GM23338 (cell line): Measurements from ENCODE around the gene GRIK5. TPM values are rescaled to one million over a fixed set of nuclear protein-coding genes. Genes with fewer than 3 reads are reported as not detected.
"Not testable (repeated sequence)": the region's sequence is repeated elsewhere in the genome, so short reads cannot be mapped to it uniquely, and the experiment has no call there.

Source experiments
- ATAC-seq: fragments of 200-7000 bp; cut with Tn5 transposase; 3 replicates; pipeline ENCODE4 v1.9.1; 2020
- DNase-seq: peaks from one replicate; pipeline ENCODE4 v3.0.0-alpha.2; 2015; ENCODE audit warnings: low spot score
- H2AFZ ChIP-seq: fragments of 200-600 bp; sonication (generic); 2 replicates; pipeline ENCODE4 v1.8.0; 2016; ENCODE audit warnings: antibody characterized with exemption, mild to moderate bottlenecking, moderate library complexity
- H3F3A ChIP-seq: fragments of 200-600 bp; sonication (generic); replicated peaks from 2 replicates; pipeline ENCODE4 v1.8.0; 2017; ENCODE audit warnings: antibody characterized with exemption, mixed run types, low read depth
- H3K27ac ChIP-seq: fragments of 200-600 bp; sonication (generic); 2 replicates; pipeline ENCODE4 v1.6.1; 2016; ENCODE audit warnings: low read depth
- H3K27me3 ChIP-seq: fragments of 200-600 bp; sonication (generic); 2 replicates; pipeline ENCODE4 v1.8.0; 2016; ENCODE audit warnings: mild to moderate bottlenecking, mixed run types, moderate library complexity; ENCODE audit not compliant: insufficient read depth
- H3K36me3 ChIP-seq: fragments of 200-600 bp; sonication (generic); 2 replicates; pipeline ENCODE4 v1.8.0; 2016; ENCODE audit warnings: mild to moderate bottlenecking; ENCODE audit not compliant: insufficient read depth
- H3K4me1 ChIP-seq: fragments of 200-600 bp; sonication (generic); 2 replicates; pipeline ENCODE4 v1.8.0; 2016; ENCODE audit warnings: mild to moderate bottlenecking, moderate library complexity; ENCODE audit not compliant: insufficient read depth
- H3K4me2 ChIP-seq: fragments of 200-600 bp; sonication (generic); 2 replicates; pipeline ENCODE4 v1.7.1; 2017; ENCODE audit warnings: mixed run types
- H3K4me3 ChIP-seq: fragments of 200-600 bp; sonication (generic); 2 replicates; pipeline ENCODE4 v1.6.1; 2016; ENCODE audit warnings: mixed run types
- H3K79me2 ChIP-seq: fragments of 200-600 bp; sonication (generic); replicated peaks from 2 replicates; pipeline ENCODE4 v1.8.0; 2017; ENCODE audit warnings: mild to moderate bottlenecking; ENCODE audit not compliant: insufficient read depth
- H3K9me2 ChIP-seq: fragments of 200-600 bp; sonication (generic); 2 replicates; pipeline ENCODE4 v1.8.0; 2017; ENCODE audit not compliant: insufficient read depth
- H4K20me1 ChIP-seq: fragments of 200-600 bp; sonication (generic); replicated peaks from 2 replicates; pipeline ENCODE4 v1.8.0; 2017; ENCODE audit warnings: mild to moderate bottlenecking; ENCODE audit not compliant: insufficient read depth
- H3K27ac Mint-ChIP-seq: 2 replicates; pipeline ENCODE4 v1.8.0; 2020; ENCODE audit warnings: inconsistent platforms, mild to moderate bottlenecking, moderate library complexity, mixed read lengths
- H3K27me3 Mint-ChIP-seq: 3 replicates; pipeline ENCODE4 v1.8.0; 2022; ENCODE audit warnings: low read depth, mild to moderate bottlenecking, moderate library complexity, mixed read lengths, inconsistent platforms; ENCODE audit not compliant: insufficient read depth, poor library complexity
- H3K36me3 Mint-ChIP-seq: 3 replicates; pipeline ENCODE4 v1.8.0; 2021; ENCODE audit warnings: low read depth, mild to moderate bottlenecking, inconsistent platforms, moderate library complexity, mixed read lengths
- H3K4me1 Mint-ChIP-seq: 3 replicates; pipeline ENCODE4 v1.8.0; 2020; ENCODE audit warnings: mild to moderate bottlenecking, inconsistent platforms, mixed read lengths
- H3K4me3 Mint-ChIP-seq: 3 replicates; pipeline ENCODE4 v1.8.0; 2021; ENCODE audit warnings: moderate library complexity, mild to moderate bottlenecking, inconsistent platforms, mixed read lengths
- H3K9me3 Mint-ChIP-seq: 3 replicates; pipeline ENCODE4 v1.8.0; 2020; ENCODE audit warnings: moderate library complexity, mild to moderate bottlenecking, inconsistent platforms, mixed read lengths
- CREB1 ChIP-seq: fragments of 250-450 bp; sonication (Bioruptor Pico); IDR thresholded peaks from 2 replicates; pipeline ENCODE4 v1.5.0; 2020; ENCODE audit warnings: low read depth, mild to moderate bottlenecking, moderate library complexity
- EZH2 ChIP-seq: fragments of 200-600 bp; sonication (generic); IDR thresholded peaks from one replicate; pipeline ENCODE4 v1.8.0; 2017; ENCODE audit warnings: antibody characterized with exemption, mild to moderate bottlenecking, low read depth; ENCODE audit not compliant: unreplicated experiment
- JUNB ChIP-seq: IDR thresholded peaks from one replicate; pipeline ENCODE4 v1.6.1; 2016; ENCODE audit warnings: antibody characterized with exemption; ENCODE audit not compliant: unreplicated experiment
- NANOG ChIP-seq: IDR thresholded peaks from 2 replicates; pipeline ENCODE4 v1.6.1; 2016; ENCODE audit warnings: antibody characterized with exemption, borderline replicate concordance
- STAT1 ChIP-seq: IDR thresholded peaks from one replicate; pipeline ENCODE4 v1.6.1; 2016; ENCODE audit warnings: antibody characterized with exemption; ENCODE audit not compliant: unreplicated experiment
- ZNF114 ChIP-seq: fragments of 250-450 bp; sonication (Bioruptor Pico); IDR thresholded peaks from 2 replicates; pipeline ENCODE4 v1.5.0; 2020; ENCODE audit warnings: mild to moderate bottlenecking, moderate library complexity
- polyA plus RNA-seq: library from polyadenylated mRNA; unstranded; fragments of >200 nt; fragmentation: Nextera tagmentation; extraction: Ambion mirVana; gene quantifications from 2 replicates; pipeline ENCODE4 v1.2.1, GENCODE V29; 2016
- total RNA-seq: library from RNA; depleted of rRNA; stranded (reverse); fragments of >200 nt; shearing (Covaris generic); gene quantifications from 2 replicates; pipeline ENCODE4 v1.2.3, GENCODE V29; 2014
- TF ChIP-seq, protein P1 (sequence below): IDR thresholded peaks from 2 replicates; pipeline ENCODE4 v1.6.1; 2016; ENCODE audit warnings: antibody characterized with exemption
- TF ChIP-seq, protein P2 (sequence below), 2 experiments: fragments of 200-600 bp in 1 of 2; sonication (generic) in 1 of 2; conservative IDR thresholded peaks; 2 replicates each; pipeline versions ENCODE4 v1.5.1 to v1.6.1; 2016 to 2017; ENCODE audit warnings: antibody characterized with exemption in 2 of 2, low read depth in 2 of 2, mild to moderate bottlenecking in 2 of 2, moderate library complexity in 1 of 2
- TF ChIP-seq, protein P3 (sequence below): fragments of 250-450 bp; sonication (Bioruptor Pico); IDR thresholded peaks from 2 replicates; pipeline ENCODE4 v1.5.0; 2020; ENCODE audit warnings: mild to moderate bottlenecking, moderate library complexity

GRIK5 gene
- total and polyA plus RNA-seq, 2 experiments from 2014 or later: 5.1 to 42.5 TPM

DNA sequence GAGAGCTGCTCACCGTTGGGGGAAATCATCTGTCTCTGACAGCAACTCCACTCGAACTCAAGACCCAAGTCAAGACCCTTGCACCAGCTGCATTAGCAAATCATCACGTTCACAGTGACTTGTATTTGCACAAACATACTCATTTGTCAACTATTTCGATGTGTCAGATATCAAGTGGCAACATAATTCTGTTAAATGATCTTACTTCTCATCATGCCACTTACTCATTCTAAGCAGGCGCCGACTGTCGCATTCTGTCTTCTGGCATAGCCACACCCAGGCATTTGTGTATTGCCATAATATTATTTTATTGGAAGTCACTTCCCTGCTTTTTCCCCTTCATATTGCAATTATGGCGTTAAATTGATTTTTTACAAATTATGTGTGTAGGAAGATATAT lies 53.0 kb downstream of the GRIK5 start:
- Mint-ChIP-seq H3K27me3 (no peaks in the 10 kb centered on the region), H3K9me3 (no peaks in the 10 kb centered on the region), H3K36me3 (peaks cover 41% of the 10 kb centered on the region), H3K4me1 (no peaks in the 10 kb centered on the region), H3K4me3 (no peak overlapping the region), H3K27ac (no peak overlapping the region)
- Histone ChIP-seq H3K27ac (no peak overlapping the region), H3K4me1 (no peaks in the 10 kb centered on the region), H3K36me3 (no peaks in the 10 kb centered on the region), H2AFZ (no peak overlapping the region), H3K79me2 (no peaks in the 10 kb centered on the region), H3F3A (no peaks in the 10 kb centered on the region), H3K4me2 (no peak overlapping the region), H3K4me3 (no peak overlapping the region), H3K9me2 (no peaks in the 10 kb centered on the region), H4K20me1 (no peaks in the 10 kb centered on the region; the same call in none of the 2 replicates), H3K27me3 (no peaks in the 10 kb centered on the region)
- DNase-seq (no peak), ATAC-seq (no peak)
- no peak for TF ChIP-seq NANOG
- TF ChIP-seq, protein P1, sequence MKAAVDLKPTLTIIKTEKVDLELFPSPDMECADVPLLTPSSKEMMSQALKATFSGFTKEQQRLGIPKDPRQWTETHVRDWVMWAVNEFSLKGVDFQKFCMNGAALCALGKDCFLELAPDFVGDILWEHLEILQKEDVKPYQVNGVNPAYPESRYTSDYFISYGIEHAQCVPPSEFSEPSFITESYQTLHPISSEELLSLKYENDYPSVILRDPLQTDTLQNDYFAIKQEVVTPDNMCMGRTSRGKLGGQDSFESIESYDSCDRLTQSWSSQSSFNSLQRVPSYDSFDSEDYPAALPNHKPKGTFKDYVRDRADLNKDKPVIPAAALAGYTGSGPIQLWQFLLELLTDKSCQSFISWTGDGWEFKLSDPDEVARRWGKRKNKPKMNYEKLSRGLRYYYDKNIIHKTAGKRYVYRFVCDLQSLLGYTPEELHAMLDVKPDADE: no peak
- TF ChIP-seq JUNB: no peak
- TF ChIP-seq ZNF114 (CRISPR knock-in tag): no peak
- no peak for TF ChIP-seq STAT1
- TF ChIP-seq, protein P2, sequence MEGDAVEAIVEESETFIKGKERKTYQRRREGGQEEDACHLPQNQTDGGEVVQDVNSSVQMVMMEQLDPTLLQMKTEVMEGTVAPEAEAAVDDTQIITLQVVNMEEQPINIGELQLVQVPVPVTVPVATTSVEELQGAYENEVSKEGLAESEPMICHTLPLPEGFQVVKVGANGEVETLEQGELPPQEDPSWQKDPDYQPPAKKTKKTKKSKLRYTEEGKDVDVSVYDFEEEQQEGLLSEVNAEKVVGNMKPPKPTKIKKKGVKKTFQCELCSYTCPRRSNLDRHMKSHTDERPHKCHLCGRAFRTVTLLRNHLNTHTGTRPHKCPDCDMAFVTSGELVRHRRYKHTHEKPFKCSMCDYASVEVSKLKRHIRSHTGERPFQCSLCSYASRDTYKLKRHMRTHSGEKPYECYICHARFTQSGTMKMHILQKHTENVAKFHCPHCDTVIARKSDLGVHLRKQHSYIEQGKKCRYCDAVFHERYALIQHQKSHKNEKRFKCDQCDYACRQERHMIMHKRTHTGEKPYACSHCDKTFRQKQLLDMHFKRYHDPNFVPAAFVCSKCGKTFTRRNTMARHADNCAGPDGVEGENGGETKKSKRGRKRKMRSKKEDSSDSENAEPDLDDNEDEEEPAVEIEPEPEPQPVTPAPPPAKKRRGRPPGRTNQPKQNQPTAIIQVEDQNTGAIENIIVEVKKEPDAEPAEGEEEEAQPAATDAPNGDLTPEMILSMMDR (conservative IDR thresholded peaks at IDR 0.05; ENCODE audit: low read depth in 2 of 2): no peak
- no peak for TF ChIP-seq EZH2
- TF ChIP-seq, protein P3, sequence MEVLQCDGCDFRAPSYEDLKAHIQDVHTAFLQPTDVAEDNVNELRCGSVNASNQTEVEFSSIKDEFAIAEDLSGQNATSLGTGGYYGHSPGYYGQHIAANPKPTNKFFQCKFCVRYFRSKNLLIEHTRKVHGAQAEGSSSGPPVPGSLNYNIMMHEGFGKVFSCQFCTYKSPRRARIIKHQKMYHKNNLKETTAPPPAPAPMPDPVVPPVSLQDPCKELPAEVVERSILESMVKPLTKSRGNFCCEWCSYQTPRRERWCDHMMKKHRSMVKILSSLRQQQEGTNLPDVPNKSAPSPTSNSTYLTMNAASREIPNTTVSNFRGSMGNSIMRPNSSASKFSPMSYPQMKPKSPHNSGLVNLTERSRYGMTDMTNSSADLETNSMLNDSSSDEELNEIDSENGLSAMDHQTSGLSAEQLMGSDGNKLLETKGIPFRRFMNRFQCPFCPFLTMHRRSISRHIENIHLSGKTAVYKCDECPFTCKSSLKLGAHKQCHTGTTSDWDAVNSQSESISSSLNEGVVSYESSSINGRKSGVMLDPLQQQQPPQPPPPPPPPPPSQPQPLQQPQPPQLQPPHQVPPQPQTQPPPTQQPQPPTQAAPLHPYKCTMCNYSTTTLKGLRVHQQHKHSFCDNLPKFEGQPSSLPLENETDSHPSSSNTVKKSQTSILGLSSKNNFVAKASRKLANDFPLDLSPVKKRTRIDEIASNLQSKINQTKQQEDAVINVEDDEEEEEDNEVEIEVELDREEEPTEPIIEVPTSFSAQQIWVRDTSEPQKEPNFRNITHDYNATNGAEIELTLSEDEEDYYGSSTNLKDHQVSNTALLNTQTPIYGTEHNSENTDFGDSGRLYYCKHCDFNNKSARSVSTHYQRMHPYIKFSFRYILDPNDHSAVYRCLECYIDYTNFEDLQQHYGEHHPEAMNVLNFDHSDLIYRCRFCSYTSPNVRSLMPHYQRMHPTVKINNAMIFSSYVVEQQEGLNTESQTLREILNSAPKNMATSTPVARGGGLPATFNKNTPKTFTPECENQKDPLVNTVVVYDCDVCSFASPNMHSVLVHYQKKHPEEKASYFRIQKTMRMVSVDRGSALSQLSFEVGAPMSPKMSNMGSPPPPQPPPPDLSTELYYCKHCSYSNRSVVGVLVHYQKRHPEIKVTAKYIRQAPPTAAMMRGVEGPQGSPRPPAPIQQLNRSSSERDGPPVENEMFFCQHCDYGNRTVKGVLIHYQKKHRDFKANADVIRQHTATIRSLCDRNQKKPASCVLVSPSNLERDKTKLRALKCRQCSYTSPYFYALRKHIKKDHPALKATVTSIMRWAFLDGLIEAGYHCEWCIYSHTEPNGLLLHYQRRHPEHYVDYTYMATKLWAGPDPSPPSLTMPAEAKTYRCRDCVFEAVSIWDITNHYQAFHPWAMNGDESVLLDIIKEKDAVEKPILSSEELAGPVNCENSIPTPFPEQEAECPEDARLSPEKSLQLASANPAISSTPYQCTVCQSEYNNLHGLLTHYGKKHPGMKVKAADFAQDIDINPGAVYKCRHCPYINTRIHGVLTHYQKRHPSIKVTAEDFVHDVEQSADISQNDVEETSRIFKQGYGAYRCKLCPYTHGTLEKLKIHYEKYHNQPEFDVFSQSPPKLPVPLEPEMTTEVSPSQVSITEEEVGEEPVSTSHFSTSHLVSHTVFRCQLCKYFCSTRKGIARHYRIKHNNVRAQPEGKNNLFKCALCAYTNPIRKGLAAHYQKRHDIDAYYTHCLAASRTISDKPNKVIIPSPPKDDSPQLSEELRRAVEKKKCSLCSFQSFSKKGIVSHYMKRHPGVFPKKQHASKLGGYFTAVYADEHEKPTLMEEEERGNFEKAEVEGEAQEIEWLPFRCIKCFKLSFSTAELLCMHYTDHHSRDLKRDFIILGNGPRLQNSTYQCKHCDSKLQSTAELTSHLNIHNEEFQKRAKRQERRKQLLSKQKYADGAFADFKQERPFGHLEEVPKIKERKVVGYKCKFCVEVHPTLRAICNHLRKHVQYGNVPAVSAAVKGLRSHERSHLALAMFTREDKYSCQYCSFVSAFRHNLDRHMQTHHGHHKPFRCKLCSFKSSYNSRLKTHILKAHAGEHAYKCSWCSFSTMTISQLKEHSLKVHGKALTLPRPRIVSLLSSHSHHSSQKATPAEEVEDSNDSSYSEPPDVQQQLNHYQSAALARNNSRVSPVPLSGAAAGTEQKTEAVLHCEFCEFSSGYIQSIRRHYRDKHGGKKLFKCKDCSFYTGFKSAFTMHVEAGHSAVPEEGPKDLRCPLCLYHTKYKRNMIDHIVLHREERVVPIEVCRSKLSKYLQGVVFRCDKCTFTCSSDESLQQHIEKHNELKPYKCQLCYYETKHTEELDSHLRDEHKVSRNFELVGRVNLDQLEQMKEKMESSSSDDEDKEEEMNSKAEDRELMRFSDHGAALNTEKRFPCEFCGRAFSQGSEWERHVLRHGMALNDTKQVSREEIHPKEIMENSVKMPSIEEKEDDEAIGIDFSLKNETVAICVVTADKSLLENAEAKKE: no peak
- no peak for TF ChIP-seq CREB1 (CRISPR knock-in tag)

DNA sequence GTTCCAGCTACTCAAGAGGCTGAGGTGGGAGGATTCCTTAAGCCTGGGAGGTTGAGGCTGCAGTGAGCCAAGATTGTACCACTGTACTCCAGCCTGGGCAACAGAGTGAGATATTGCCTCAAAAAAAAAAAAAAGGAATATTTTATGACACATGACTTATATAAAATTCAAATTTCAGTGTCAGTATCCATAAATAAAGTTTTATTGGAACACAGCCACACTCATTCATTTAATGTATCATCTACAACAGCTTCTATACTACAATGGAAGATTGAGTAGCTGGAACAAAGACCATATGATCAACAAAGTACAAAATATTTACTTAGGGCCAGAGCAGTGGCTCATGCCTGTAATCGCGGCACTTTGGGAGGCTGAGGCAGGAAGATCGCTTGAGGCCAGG lies 57.3 kb downstream of the GRIK5 start:
- H3K4me3 ChIP-seq, H3K9me3 Mint-ChIP-seq, H3K4me1 Mint-ChIP-seq, H3K79me2 ChIP-seq, H3K27me3 Mint-ChIP-seq, H3K27ac Mint-ChIP-seq, H3F3A ChIP-seq, H3K27me3 ChIP-seq, H2AFZ ChIP-seq, H3K9me2 ChIP-seq, H3K4me1 ChIP-seq, ATAC-seq, H3K27ac ChIP-seq, H3K36me3 ChIP-seq, H3K4me3 Mint-ChIP-seq, H3K4me2 ChIP-seq, DNase-seq, H4K20me1 ChIP-seq: not testable (repeated sequence)
- H3K36me3 Mint-ChIP-seq: peaks cover 16% of the 10 kb centered on the region; the same call in 2 of the 3 replicates
